ENCODE results near the gene TYMP. TPM values are rescaled to one million over a fixed set of nuclear protein-coding genes. Genes with fewer than 3 reads are reported as not detected.

TYMP gene
- polyA plus RNA-seq, 4 donors, result 0.83 to 4.3 (median 2.1) TPM

- DNase-seq (ENCODE audit: low read depth in 4 of 4, low spot score in 3 of 4), result no peak
These were observed 33.8 kb upstream of the TYMP start for GRCh38 chr22:50563413-50564160.

DNA sequence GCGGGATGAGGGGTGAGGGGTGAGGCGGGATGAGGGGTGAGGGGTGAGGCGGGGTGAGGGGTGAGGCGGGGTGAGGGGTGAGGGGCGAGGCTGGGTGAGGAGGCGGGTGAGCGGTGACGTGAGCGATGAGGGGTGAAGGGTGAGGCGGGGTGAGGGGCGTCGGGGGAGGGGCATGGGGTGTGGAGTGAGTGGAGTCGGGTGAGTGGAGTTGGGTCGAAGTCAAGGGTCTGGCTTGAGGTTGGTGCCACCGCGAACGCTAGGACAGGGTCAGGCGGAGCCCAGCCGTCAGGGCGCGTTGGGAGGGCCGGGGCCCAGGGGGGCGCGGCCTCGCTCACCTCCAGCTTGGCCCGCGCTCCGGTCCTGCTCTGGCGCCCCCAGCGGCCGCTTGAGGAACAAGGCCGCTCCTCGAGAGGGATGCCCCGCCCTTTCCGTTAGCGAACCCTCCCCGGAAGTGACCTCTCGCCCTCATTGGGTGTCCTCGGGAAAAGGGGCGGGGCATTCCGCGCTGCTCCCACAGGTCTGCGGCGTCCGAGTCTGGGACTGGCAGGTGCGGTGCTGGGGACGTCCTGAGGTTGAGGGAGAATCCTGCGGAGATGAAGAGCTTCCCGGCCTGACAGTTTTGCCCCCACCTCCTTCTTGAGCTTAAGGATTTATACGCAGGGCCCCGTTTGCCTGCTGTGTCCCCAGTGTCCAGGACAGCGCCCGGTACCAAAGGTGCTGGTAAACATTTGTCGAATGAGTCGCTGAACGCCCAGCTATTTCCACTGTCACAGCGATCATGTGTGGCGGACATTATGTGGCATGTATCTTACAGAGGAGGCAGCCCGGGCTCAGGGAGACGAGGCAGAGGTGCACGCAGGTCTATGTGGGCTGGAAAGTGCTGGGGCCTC, 33.0 kb upstream of the TYMP start, which contains the start of gene SYCE3:
SYCE3 (minus strand) TSS at position 397 of the 890 bp plus-strand sequence. CDS start 6,514 bp downstream, outside the sequence.
- peak; percentile 74 to 89 (median 86) for DNase-seq (ENCODE audit: low read depth in 4 of 4, low spot score in 3 of 4)

- DNase-seq (ENCODE audit: low read depth in 4 of 4, low spot score in 3 of 4), result no peak
These were observed 31.9 kb upstream of the TYMP start for GRCh38 chr22:50561401-50562358.

- DNase-seq (ENCODE audit: low read depth in 4 of 4, low spot score in 3 of 4), result no peak
These were observed 30.2 kb upstream of the TYMP start for GRCh38 chr22:50560034-50560433.

DNA sequence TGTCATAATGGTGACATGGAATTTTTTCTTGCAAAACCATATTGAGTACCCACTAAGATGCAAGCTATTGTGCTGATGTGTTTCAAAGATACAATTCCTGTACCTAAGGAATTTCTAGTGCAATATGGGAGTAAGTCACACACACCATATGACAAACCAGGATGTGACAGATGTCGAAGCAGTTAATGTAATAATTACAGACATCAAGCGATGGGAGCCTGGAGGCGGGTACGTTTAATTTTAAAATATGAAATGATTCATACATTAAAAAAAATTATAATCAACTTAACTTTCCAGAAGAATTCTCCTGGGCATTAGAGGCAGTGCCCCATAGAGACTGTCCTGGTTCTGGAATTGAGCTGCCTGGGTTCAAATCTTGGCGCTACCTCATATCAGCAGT, 26.9 kb upstream of the TYMP start:
- DNase-seq (ENCODE audit: low read depth in 4 of 4, low spot score in 3 of 4), result no peak

DNA sequence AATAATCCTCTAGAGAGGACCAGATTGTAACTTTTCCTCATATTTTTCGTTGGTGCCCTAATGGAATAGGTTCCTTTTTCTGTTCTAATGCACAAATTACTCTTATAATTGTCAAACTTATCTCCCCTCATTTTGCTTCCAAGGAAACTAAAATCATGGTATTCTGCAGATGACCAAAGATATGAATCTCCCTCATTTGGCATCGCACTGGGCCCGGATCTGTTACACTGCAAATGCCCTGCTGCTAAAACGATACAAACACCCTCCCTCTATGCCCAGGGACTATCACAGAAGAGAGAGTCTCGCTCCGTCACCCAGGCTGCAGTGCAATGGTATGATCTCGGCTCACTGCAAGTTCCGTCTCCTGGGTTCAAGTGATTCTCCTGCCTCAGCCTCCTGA, 23.5 kb upstream of the TYMP start:
- no peak for DNase-seq (ENCODE audit: low read depth in 4 of 4, low spot score in 3 of 4)

- no peak for DNase-seq (ENCODE audit: low read depth in 4 of 4, low spot score in 3 of 4)
These were observed 21.4 kb upstream of the TYMP start for GRCh38 chr22:50551160-50551752.

DNA sequence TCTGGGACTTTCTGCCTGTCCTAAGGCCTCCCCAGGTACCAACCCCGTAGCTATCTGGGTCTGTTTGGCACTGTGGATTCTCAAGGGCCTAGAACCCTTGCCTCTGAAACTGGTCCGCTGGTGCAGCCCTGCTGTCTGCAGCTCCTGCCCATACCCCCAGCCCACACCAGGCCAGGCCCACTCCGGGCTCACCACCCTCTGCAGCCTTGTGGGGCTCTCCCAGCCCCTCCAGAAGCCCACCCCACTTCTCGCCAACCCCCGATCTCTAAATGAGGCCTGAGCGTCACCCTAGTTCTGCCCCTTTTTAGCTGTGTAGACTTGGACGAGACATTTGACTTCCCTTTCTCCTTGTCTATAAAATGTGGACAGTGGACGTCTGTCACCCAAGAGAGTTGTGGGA, 20.6 kb upstream of the TYMP start:
- DNase-seq (ENCODE audit: low read depth in 4 of 4, low spot score in 3 of 4), result no peak

GRCh38 chr22:50548921-50549790, 19.3 kb upstream of the TYMP start:
- DNase-seq (ENCODE audit: low read depth in 4 of 4, low spot score in 3 of 4), result no peak

- DNase-seq (ENCODE audit: low read depth in 4 of 4, low spot score in 3 of 4), result no peak
These were observed 18.5 kb upstream of the TYMP start for GRCh38 chr22:50548040-50548920.

DNA sequence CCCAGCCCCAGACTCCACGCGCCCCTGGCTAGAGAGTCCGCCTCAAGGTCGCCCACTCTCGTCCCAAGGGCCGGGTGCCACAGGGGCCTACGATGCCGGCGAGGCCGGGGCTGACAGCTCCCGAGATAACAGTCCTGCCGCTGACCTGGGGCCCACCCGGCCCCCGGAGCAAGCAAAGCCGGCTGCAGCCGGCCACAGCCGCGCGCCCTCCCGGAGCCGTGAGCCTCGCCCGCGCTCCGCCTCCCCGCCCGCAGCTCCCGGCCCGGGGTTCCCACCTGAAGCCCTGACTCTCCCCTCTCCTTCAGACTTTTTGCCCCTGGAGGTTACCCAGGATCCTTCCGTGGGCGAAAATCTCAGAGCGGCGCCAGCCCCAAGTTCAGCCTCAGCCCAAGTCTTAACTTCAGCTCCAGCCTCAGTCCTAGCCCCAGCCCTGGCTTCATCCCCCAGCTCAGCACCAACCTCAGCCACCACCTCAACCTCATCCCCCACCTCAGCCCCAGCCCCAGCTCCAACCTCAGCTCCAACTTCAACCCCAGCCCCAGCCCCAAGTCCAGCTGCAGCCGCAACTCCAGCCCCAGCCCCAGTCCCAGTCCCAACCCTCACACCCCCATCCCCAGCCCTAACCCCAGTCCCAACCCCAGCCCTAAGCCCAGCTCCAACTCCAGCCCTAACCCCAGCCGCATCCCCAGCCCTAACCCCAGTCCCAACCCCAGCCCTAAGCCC, 17.6 kb upstream of the TYMP start:
- no peak for DNase-seq (ENCODE audit: low read depth in 4 of 4, low spot score in 3 of 4)

DNA sequence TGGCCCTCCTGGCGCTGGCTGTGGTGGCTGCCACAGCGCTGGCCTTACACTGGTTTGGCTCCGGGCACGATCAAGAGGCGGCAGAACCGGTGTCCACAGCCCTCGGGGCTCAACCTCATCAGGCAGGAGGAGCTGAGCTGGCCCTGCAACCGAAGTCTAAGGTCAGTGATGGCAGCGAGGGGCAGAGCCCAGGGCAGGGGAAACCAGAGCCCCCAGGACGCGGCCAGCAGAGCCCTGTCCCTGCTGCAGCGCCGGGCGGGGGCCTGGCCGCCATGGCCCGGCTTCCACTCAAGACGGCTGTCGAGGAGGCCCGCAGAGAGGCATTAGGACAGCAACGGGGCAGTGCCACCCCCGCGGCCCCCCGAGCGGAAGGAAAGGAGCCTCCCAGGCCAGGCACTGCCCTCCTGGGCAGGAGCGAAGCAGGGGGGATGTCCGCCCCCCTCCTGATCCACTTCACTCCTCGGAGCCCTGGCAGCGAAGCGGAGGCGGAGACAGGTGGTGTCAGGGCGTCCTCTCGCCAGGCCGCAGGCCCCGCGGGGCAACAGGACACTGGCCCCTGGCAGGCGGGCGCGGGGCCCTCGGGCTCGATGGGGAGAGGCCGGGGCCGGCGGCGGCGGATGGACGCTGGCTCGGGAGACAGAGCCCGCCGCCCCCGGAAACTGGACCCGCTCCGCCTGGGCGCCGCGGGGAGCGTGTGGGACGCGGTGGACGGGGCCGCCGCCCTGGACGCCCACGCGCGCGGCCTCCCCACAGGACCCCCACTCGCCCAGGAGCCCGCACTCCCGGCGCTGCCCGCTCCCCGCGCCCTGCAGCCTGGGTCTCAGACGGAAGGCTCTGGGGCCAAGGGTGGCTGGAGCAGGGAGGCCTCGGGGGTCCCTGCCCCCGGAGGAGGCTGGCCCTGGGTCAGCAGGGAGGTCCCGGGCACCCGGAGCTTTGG, 16.8 kb upstream of the TYMP start:
- no peak for DNase-seq (ENCODE audit: low read depth in 4 of 4, low spot score in 3 of 4)

GRCh38 chr22:50545522-50546325, 15.9 kb upstream of the TYMP start, which contains the start of gene KLHDC7B:
KLHDC7B (plus strand) TSS chr22:50545899; CDS start chr22:50546244, 345 bp downstream.
- DNase-seq (ENCODE audit: low read depth in 4 of 4, low spot score in 3 of 4), result no peak

GRCh38 chr22:50544746-50545253, 15.0 kb upstream of the TYMP start:
- no peak for DNase-seq (ENCODE audit: low read depth in 4 of 4, low spot score in 3 of 4)

GRCh38 chr22:50544078-50544745, 14.4 kb upstream of the TYMP start:
- no peak for DNase-seq (ENCODE audit: low read depth in 4 of 4, low spot score in 3 of 4)
